GM12865 (cell line): ENCODE results near the gene PREX1.

Source experiments
- DNase-seq: peaks from one replicate; pipeline ENCODE4 v3.0.0; 2010; ENCODE audit warnings: low read depth
- H3K4me3 ChIP-seq: 2 replicates; pipeline ENCODE4 v1.5.1; 2011; ENCODE audit warnings: mild to moderate bottlenecking, low read depth, low read length, control low read depth
- CTCF ChIP-seq: IDR thresholded peaks from 2 replicates; pipeline ENCODE4 v1.5.1; 2011; ENCODE audit warnings: low read length, control low read depth, low read depth, inconsistent platforms; ENCODE audit not compliant: insufficient read depth; ENCODE audit errors: missing control alignments

PREX1 gene

DNA sequence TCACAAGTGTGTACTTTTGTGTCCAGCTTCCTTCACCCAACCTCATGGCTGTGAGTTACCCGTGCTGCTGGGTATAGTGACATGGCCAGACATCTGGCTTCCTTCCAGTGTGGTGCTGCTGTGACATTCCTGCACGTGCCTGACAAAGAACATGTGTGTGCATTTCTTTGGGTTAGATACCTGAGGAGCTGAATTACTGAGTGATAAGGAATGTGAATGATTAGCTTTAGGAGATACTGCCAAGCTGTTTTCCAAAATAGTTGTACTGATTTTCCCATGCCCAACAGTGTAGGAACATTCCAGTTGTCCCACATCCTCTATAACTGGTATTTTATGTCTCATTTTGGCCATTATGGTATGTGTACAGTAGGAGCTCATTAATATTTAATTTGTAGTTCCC lies 132.5 kb downstream of the PREX1 start:
- TF ChIP-seq CTCF, result no peak
- no peak overlapping the region for H3K4me3 ChIP-seq
- no peak for DNase-seq

DNA sequence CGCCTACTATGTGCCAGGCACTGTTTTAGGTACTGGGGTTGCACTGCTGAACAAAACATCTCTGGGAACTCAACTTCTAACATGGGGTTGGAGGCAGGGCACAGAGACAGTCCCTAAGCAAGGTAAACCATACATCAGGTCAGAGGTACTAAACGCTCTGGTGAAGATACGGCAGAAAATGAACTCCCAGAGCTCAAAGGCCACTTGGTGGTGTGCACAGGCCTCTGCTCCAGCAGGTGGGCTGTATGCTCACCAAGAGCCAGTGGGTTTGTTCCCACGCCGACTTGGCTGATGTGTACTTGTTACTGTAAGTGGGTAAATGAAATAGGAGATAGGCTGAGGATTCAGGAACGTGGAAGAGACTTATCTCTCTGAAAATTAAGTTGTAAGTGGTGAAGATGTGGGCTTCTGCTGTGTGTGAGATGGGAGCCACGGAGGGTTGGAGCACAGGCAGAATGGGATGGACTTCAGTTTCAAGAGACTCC lies 133.4 kb downstream of the PREX1 start:
- no peak for DNase-seq
- H3K4me3 ChIP-seq, result no peak overlapping the region
- TF ChIP-seq CTCF, result no peak

DNA sequence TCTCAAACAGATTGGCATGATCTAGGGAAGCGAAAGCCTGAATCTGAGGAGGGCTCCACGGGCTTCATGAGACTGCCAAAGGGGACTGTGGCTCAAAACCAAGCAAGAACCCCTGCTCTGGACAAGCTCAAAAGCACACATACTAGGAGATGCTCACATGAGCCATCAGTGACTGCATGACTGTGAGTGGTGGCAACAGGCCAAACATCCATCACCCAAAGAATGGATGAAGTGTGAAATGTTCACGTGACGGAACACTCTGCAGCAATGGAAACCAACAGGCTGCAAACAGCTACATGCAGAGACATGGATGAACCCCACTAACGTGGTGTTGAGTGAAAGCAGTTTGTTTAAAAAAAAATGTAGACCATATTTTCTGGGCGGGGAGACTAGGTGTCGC lies 136.3 kb downstream of the PREX1 start:
- no peak for DNase-seq
- TF ChIP-seq CTCF, result no peak
- no peak overlapping the region for H3K4me3 ChIP-seq

GRCh38 chr20:48690888-48691287 lies 136.9 kb downstream of the PREX1 start:
- no peak for TF ChIP-seq CTCF
- DNase-seq, result no peak
- no peak overlapping the region for H3K4me3 ChIP-seq

- no peak for TF ChIP-seq CTCF
- no peak overlapping the region for H3K4me3 ChIP-seq
- DNase-seq, result no peak
Observed at GRCh38 chr20:48689874-48690571, 137.8 kb downstream of the PREX1 start.

DNA sequence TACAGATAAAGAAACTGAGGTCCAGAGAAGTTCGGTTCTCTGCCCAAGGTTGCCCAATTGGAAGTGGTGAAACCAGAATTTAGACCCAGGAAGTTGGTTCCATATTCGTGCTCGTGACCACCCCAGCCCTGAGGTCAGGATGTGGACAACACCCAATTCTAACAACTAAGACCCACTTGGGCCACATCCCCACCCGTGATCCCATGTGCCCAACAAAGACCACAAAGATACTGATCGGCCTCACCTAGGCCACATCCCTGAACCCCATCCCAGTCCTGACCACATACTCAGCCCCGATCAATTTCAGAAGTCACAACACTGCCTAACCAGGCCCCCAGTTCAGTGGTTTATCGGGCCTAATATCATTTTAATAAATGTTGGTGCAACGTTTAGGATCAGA lies 138.4 kb downstream of the PREX1 start:
- no peak overlapping the region for H3K4me3 ChIP-seq
- TF ChIP-seq CTCF, result no peak
- no peak for DNase-seq

DNA sequence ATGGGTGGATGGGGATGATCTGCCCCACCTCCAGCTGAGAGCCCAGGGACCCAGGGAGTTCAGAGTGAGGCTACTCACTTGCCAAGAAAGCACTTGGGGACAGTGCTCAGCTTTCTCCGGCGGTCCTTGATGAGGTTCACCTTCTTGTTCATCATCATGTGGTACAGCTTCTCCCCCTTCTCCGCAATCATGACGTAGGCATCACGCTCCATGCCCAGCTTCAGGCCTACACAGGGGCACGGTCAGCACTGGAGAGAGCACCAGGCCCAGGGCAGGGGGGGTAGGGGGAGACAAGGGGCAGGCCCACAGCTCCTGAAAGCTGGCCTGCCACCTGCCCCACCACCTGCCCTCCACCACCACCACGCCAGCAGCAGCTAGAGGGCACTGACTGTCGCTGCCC lies 139.2 kb downstream of the PREX1 start:
- TF ChIP-seq CTCF, result no peak
- no peak overlapping the region for H3K4me3 ChIP-seq
- DNase-seq, result no peak
